GM18951 (cell line): ENCODE results near the gene GCDH.
A peak's percentile ranks its signal among the peaks of the same experiment; 100 is the strongest.

Experiments
- POLR2A ChIP-seq: IDR thresholded peaks from 4 replicates; pipeline ENCODE4 v1.6.1; 2011; ENCODE audit warnings: mild to moderate bottlenecking; ENCODE audit not compliant: insufficient read length, insufficient read depth; ENCODE audit errors: extremely low read depth
- in situ Hi-C: fragments of 300-500 bp; cut with MboI; formaldehyde crosslinking; loops from one replicate; pipeline ENCODE4 v1.12.0; 2022; ENCODE audit warnings: low sequenced_read_pairs, mixed read lengths, inconsistent platforms; ENCODE audit not compliant: unreplicated experiment

Gene GCDH

DNA sequence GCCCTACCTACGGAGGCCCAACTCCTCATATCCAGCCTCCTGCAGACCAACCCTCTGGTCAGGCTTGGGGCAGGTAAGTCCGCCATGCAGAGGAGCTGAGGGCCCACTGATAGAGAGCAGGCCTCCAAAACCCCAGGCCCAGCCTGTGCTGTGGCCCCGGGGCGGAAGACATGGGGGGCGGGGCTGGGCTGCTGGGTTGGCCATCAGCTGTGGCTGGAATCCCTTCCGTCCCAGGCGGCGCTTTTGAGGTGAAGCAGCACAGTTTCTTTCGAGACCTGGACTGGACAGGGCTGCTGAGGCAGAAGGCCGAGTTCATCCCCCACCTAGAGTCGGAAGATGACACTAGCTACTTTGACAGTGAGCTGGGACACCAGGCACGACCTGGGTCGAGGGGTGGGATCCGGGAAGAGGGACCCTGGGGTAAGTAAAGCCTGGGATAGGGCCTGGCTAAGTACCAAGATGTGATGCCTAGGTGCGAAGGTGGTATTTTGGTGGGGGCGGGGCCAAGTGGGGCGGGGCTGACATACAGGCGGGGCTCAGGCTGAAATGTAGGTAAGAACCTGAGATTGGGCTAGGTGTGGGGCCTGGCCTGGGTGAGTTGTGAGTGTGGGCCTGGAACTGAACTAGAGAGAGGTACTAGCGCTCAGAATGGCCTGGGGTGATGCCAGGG lies 25.1 kb upstream of the GCDH start:
- no peak for TF ChIP-seq POLR2A
- in situ Hi-C loops = no loop called here

- in situ Hi-C loops = no loop called here
- no peak for TF ChIP-seq POLR2A
These were observed 24.4 kb upstream of the GCDH start for GRCh38 chr19:12866416-12867119.

- TF ChIP-seq POLR2A = peak; percentile 53
- in situ Hi-C loops = no loop called here
These were observed 23.6 kb upstream of the GCDH start for GRCh38 chr19:12867120-12868099.

DNA sequence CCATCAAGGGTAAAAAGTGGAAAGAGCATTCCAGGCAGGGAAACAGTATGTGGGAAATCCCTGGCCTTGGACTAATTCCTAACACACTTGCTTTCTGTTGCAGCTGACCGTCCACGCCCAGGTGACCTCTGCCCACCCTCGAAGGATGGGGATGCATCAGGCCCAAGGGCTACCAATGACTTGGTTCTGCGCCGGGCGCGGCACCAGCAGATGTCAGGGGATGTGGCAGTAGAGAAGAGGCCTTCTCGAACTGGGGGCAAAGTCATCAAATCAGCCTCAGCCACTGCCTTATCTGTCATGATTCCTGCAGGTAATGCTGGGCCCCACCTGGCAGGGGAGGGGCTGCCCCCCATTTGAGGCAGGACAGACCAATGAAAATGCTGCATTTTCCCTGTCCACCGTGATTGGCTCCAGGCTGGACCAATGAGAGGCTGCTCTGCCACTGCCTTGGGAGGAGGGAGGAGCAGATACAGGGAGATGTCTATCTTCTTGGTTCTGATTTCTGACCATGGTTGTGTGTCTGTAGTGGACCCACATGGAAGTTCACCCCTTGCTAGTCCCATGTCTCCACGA lies 22.3 kb upstream of the GCDH start:
- in situ Hi-C loops = no loop called here

GRCh38 chr19:12871681-12872080 lies 19.3 kb upstream of the GCDH start:
- TF ChIP-seq POLR2A = no peak
- in situ Hi-C loops = no loop called here

More for the DNA sequence above, 22.3 kb upstream of the GCDH start:
- TF ChIP-seq POLR2A = no peak

DNA sequence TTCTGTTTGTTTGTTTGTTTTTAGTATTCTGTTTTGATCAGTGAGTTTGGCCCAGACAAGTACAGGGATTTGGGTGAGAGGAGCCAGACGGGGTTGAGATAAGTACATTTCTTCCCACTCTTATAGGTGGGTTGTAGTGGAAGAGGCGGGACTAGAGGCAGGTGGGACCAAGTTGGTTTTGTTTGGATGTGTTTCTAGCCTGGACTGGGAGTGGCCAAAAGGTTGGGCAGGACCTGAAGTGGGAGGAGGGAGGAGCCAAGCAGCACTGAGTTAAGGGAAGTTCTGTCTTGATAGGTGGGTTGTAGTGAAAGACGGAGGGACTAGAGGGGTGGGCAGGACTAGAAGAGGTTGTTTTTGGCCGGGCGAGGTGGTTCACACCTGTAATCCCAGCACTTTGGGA lies 18.7 kb upstream of the GCDH start:
- in situ Hi-C loops = no loop called here
- TF ChIP-seq POLR2A = no peak

- in situ Hi-C loops = no loop called here
- TF ChIP-seq POLR2A = no peak
These were observed 17.7 kb upstream of the GCDH start for GRCh38 chr19:12872941-12873890.

DNA sequence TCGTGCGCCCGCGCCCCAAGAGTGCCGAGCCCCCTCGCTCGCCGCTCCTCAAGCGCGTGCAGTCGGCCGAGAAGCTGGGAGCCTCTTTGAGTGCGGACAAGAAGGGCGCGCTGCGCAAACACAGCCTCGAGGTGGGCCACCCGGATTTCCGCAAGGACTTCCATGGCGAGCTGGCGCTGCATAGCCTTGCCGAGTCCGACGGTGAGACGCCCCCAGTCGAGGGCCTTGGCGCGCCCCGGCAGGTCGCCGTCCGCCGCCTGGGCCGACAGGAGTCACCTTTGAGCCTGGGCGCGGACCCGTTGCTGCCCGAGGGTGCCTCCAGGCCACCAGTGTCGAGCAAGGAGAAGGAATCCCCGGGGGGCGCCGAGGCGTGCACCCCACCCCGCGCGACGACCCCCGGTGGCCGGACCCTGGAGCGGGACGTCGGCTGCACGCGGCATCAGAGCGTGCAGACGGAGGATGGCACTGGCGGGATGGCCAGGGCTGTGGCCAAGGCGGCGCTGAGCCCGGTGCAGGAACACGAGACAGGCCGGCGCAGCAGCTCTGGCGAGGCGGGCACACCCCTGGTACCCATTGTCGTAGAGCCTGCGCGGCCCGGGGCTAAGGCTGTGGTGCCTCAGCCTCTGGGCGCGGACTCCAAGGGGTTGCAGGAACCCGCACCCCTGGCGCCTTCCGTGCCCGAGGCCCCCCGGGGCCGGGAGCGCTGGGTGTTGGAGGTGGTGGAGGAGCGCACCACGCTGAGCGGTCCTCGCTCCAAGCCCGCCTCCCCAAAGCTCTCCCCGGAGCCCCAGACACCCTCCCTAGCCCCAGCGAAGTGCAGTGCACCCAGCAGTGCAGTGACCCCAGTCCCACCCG lies 16.8 kb upstream of the GCDH start:
- in situ Hi-C loops = no loop called here

GRCh38 chr19:12875086-12875485 lies 15.9 kb upstream of the GCDH start:
- in situ Hi-C loops = no loop called here
- no peak for TF ChIP-seq POLR2A

More for the DNA sequence above, 16.8 kb upstream of the GCDH start:
- TF ChIP-seq POLR2A = no peak

DNA sequence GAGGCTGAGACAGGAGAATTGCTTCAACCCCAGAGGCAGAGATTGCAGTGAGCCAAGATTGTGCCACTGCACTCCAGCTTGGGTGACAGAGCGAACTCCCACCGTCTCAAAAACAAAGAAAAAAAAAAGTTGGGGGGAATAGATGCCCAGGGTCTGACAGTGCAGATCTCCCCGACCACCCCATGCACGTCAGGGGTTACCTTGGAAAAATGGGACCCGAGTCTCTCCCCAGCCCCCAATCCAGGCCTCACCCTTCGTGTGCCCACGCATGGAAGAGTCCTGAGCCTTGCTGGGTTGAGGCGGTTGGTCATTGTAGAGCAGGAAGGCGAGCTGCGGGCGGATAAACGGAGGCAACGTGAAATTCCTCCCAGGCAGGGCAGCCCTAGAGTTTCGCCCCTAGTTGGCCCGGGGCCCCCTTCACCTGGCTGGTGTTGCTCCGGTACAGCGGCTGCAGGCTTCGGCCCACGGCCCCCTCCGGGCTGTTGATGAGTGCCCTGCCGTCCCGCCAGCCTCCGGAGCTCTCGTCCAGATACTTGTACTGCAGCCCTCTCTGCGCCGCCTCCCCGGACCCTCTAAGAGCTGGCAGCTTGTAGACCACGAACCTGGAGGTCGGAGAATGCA lies 10.3 kb upstream of the GCDH start:
- in situ Hi-C loops = no loop called here
- TF ChIP-seq POLR2A = no peak
